ENCODE data around the gene CCM2L.

The CCM2L gene

DNA sequence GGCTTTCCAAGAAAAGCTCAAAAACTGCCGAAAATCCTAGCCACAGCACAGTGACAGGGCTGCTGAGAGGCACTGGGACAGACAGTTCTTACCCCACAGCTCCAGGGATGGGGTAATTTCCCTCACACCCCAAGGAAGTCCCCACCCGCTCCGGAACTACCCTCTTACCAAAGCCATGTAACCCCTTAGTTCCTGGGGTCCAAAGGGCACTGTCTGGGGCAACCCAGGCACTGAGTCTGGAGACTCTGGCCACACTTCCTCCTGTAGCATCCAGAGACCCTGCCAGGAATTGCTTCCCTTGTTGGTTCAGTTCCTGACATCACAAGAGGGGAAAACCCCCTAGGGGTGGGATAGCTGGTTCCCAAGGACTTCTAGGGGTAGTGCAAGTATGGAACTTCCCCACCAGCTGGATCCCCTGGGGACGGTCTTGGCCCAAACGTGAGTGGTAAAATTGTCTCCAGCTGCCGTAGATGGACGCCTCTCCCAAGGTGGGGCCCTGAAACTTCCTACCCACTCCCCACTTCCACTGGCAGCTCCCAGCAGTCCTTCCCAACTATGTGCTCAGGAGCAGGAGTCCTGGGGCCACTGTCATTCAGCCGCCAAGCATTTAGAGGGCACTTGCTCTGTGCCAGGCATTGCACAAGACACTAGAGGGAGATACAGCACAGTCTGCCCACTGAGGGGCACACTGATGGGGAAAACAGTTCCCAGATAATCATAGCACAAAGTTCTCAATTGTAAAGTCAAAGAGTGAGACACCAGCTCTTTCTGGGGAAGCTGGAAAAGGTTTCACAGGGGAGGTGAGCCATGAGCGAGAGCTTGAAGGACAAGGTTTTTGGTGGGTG is 24.6 kb downstream of the CCM2L start:
- FAIRE-seq, result peak; percentile 17
- TF ChIP-seq POLR2AphosphoS5 (IDR thresholded peaks at IDR 0.05; ENCODE audit: low read depth, low read length) (no peak), TAF1 (IDR thresholded peaks at IDR 0.05; ENCODE audit: borderline replicate concordance, low read depth, low read length) (0 out of 2 replicates have a peak, but pooled peaks have one; percentile 14), POLR2A (IDR thresholded peaks at IDR 0.05; ENCODE audit: low read depth, low read length) (no peak)
- DNase-seq (ENCODE audit: insufficient read length), result no peak

DNA sequence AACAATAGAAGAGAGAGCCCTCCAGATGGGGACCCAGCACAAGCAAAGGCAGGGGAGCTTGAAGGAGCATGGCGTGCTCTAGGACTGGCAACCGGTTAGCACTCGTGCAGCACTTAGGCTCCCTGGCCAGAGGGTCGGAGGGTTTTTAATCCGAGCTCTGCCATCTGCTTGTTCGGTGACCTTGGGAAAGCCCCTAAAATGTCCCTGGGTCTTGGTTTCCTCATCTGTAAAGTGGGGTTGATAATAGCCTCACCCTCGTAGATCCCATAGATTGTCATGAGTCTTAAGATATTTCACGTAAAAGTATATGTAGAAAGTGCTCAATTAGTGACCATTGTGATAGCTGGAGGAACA is 25.2 kb downstream of the CCM2L start:
- TF ChIP-seq POLR2AphosphoS5 (IDR thresholded peaks at IDR 0.05; ENCODE audit: low read depth, low read length) (no peak), POLR2A (IDR thresholded peaks at IDR 0.05; ENCODE audit: low read depth, low read length) (no peak), TAF1 (IDR thresholded peaks at IDR 0.05; ENCODE audit: borderline replicate concordance, low read depth, low read length) (no peak)
- FAIRE-seq (no peak), DNase-seq (ENCODE audit: insufficient read length) (no peak)

DNA sequence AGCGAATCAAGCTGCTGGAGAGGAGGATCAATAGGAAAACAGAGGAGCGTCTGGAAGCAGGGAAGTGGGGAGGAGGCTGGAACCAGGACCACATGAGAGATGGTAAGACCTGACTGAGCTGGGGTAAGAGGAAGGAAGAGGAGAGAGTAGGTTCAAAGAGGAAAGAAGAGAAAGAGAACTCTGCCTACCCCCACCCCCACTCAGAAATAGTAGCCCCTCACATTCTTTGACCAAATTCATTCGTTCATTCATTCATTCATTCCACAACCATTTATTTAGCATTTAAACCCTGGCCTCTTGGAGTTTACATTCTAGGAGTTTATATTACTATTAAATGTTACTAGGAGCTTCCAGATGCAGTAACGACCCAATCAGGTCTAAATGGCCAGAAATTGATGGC is 26.0 kb downstream of the CCM2L start:
- TF ChIP-seq POLR2AphosphoS5 (IDR thresholded peaks at IDR 0.05; ENCODE audit: low read depth, low read length) (no peak), POLR2A (IDR thresholded peaks at IDR 0.05; ENCODE audit: low read depth, low read length) (no peak), TAF1 (IDR thresholded peaks at IDR 0.05; ENCODE audit: borderline replicate concordance, low read depth, low read length) (no peak)
- FAIRE-seq (no peak), DNase-seq (ENCODE audit: insufficient read length) (no peak)

DNA sequence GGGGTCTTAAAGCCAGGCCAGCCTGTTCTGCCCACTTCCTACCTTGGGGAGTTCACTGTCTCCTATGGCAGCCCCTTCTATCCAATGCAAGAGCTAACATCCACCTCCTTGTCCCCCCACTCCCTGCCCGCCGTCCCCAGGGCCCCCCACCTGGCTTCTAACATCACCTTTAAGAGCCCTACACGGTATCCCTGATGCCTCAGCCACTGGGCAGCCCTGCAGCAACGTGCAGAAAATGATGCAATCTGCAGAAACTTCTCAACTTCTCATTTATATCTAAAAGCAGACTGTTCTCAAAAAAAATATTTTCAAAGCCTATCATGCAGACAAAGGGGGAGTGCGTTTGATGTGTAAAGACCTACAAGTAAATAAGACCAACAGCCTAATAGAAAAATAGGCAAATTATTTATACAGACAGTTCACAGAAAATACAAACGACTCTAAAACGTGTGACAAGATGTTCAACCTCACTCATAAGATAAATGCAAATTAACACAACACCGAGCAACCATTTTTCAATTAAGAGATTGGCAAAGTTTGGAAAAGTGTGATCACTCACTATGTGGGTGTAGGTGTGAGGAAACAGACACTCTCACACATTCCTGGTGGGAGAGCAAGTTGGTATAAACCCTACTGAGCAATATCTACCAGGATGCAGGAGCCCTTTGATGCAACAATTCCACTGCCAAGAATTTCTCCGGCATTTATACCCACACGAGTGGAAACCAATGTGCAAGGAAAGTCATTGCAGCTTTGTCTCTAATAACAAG is 26.7 kb downstream of the CCM2L start:
- TF ChIP-seq POLR2A (IDR thresholded peaks at IDR 0.05; ENCODE audit: low read depth, low read length), result no peak
- no peak for TF ChIP-seq TAF1 (IDR thresholded peaks at IDR 0.05; ENCODE audit: borderline replicate concordance, low read depth, low read length)
- no peak for TF ChIP-seq POLR2AphosphoS5 (IDR thresholded peaks at IDR 0.05; ENCODE audit: low read depth, low read length)
- no peak for DNase-seq (ENCODE audit: insufficient read length)

DNA sequence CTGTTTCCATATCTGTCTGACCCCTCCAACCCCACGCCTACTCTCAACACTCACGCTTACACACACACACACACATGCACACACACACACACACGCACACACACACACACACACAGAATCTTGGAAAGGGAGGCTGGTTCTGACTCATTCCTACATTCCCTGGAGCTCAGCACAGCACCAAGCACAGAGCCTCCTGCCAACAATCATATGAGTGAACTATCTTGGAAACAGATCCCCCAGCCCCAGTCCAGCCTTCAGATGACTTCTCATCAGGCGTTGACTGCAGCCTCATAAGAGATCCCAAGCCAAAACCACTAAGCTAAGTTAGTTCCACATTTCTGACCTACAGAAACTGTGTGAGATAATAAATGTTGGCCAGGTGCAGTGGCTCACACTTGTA is 27.7 kb downstream of the CCM2L start:
- DNase-seq (ENCODE audit: insufficient read length), result no peak
- FAIRE-seq, result no peak

More for the DNA sequence above, 26.7 kb downstream of the CCM2L start:
- no peak for FAIRE-seq

DNA sequence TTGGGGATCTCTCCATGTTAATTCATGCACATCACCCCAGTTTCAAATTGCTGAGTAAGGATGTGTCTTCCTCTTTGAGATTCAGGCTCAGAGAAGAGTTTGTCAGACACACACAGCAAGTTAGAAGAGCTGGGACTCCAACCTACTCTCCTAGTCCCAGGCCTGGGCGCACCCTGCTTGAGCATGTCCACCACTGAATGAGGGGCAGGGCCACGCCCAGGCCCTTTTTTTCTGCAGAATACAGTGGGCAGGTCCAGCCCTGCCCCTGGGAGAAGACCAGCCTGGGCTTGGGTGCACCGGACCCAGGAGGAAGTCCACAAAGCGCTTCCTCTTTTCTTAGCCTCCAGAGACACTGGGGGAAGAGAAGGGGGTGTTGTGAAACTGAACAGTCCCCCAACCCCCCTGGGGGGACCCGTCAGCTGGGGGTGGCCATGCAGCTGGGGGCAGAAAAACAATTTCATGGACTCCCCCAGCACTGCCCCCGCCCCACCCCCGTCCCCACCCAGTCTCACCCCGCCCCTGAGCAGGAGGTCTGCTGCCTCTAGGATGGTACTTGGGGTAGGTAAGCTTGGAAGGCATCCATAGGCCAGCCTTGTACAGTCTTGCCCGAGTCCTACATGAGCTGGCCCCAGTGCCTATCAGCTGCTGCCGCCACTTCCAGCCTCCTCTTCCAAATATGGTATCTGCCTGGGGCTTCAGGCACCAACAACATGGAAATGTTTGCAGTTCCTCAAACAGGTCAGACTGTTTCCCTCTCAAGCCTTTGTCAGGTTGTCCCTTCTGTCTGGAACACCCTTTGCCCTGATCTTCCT is 30.1 kb downstream of the CCM2L start:
- FAIRE-seq, result peak; percentile 86
- DNase-seq (ENCODE audit: insufficient read length), result peak; percentile 53
- TF ChIP-seq TAF1 (IDR thresholded peaks at IDR 0.05; ENCODE audit: borderline replicate concordance, low read depth, low read length), result no peak
- no peak for TF ChIP-seq POLR2AphosphoS5 (IDR thresholded peaks at IDR 0.05; ENCODE audit: low read depth, low read length)
- TF ChIP-seq POLR2A (IDR thresholded peaks at IDR 0.05; ENCODE audit: low read depth, low read length), result no peak

More for the DNA sequence above, 27.7 kb downstream of the CCM2L start:
- TF ChIP-seq TAF1 (IDR thresholded peaks at IDR 0.05; ENCODE audit: borderline replicate concordance, low read depth, low read length), result no peak
- TF ChIP-seq POLR2AphosphoS5 (IDR thresholded peaks at IDR 0.05; ENCODE audit: low read depth, low read length), result no peak
- TF ChIP-seq POLR2A (IDR thresholded peaks at IDR 0.05; ENCODE audit: low read depth, low read length), result no peak

DNA sequence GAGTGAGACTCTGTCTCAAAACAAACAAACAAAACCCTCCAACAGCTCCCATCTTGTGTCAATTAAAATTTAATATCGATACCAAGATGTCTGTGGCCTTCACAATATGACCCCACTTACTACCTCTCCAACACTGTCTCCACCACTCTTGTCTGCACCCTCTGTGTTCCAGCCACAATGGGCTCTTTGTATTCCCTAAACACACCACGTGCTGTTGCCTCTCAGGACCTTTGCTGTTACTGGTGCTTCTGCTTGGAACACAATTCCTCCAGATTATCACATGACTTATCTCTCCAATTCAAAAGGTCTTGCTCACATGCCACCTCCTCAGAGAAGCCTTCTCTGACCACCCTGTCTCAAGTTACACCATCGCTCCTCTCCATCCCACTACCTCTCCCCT is 35.8 kb downstream of the CCM2L start:
- FAIRE-seq (no peak), DNase-seq (ENCODE audit: insufficient read length) (no peak)
- TF ChIP-seq POLR2AphosphoS5 (IDR thresholded peaks at IDR 0.05; ENCODE audit: low read depth, low read length) (no peak), TAF1 (IDR thresholded peaks at IDR 0.05; ENCODE audit: borderline replicate concordance, low read depth, low read length) (no peak), POLR2A (IDR thresholded peaks at IDR 0.05; ENCODE audit: low read depth, low read length) (no peak)

DNA sequence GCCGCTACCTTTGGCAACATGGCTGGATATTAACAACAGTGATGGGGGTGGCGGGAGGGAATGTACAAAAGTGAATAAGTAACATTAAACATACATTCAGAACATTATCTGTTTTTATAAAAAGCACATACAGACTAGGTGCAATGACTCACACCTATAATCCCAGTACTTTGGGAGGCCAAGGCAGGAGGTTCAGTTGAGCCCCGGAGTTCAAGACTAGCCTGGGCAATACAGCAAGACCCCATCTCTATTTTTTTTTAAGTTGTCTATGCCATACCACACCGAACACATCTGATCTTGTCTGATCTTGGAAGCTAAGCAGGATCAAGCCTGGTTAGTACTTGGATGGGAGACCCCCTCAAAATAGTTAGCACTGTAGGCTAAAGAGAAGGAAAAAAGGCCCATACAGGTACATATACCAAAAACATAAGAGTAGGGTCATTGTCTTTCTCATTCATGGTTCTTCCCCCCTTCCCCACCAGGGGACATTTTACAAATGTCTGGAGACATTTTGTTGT is 40.1 kb downstream of the CCM2L start:
- TF ChIP-seq POLR2A (IDR thresholded peaks at IDR 0.05; ENCODE audit: low read depth, low read length), result no peak
- TF ChIP-seq TAF1 (IDR thresholded peaks at IDR 0.05; ENCODE audit: borderline replicate concordance, low read depth, low read length), result no peak
- TF ChIP-seq POLR2AphosphoS5 (IDR thresholded peaks at IDR 0.05; ENCODE audit: low read depth, low read length), result no peak
- DNase-seq (ENCODE audit: insufficient read length), result no peak
- peak; percentile 9 for FAIRE-seq

DNA sequence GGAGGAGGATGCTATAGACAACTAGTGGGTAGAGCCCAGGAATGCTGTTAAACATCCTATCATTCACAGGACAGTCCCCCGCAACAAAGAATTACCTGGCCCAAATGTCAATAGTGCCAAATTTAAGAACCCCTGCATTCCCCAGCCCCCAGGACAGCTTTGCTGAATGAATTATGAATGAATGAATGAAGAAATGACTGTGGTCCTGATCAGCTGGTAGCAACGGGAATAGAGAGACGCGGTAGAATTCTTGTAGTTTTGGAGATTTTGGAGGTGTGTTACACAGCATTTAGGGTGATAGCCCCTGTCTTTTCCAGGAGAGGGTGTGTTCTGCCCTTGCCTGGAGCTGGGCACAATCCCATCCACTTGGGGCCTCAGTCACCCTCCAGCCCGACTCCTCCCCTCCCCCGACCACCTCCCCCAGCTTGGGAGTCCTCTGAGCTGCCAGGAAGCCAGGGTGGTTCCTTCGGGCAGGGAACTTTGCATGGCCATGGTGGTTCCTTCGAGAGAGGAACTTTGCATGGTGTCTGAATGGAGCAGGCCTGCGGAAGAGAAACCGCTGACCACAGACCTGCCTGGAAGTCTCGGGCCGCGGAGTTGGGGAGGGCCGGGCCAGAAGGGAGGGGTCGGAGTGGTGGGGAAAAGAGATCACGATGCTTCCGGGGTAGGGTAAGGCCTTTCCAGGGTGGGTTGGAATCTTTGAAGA is 40.8 kb downstream of the CCM2L start:
- DNase-seq (ENCODE audit: insufficient read length), result no peak
- no peak for TF ChIP-seq TAF1 (IDR thresholded peaks at IDR 0.05; ENCODE audit: borderline replicate concordance, low read depth, low read length)
- no peak for TF ChIP-seq POLR2A (IDR thresholded peaks at IDR 0.05; ENCODE audit: low read depth, low read length)
- FAIRE-seq, result peak; percentile 14

DNA sequence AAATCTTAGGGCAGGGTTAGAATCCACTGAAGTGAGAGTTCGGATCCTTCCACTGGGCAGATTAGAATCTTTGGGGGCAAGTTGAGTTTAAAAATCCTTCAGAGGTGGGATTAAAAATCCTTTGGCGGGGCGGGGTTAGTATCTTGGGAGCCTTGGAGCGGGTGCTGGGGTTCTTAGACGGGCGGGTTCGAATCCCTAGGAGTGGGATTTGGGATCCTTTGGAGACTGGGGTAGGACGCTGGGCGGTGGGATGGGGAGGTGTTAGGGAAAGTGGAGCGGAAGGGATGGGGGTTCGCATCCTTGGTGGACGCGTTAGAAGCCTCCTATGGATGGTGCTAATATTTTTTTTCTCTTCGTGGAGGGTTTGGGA is 41.5 kb downstream of the CCM2L start:
- FAIRE-seq (no peak), DNase-seq (ENCODE audit: insufficient read length) (no peak)
- no peak for TF ChIP-seq POLR2AphosphoS5 (IDR thresholded peaks at IDR 0.05; ENCODE audit: low read depth, low read length)
